AG04449 (cell line): ENCODE results near the gene RLN1.
"Not testable (repeated sequence)": the region's sequence is repeated elsewhere in the genome, so short reads cannot be mapped to it uniquely, and the experiment has no call there.

Experiments
- CTCF ChIA-PET: fragments of 350-600 bp; formaldehyde crosslinking; extraction: SDS; loops from one replicate; lab custom pipeline; 2021; ENCODE audit warnings: antibody characterized with exemption; lab: Yijun Ruan, JAX
- POLR2A ChIA-PET: fragments of 400-600, 350-600 bp; formaldehyde crosslinking; extraction: SDS; loops from one replicate; lab custom pipeline; 2020; ENCODE audit warnings: antibody characterized with exemption, inconsistent platforms; lab: Yijun Ruan, JAX
- DNase-seq: peaks from one replicate; pipeline ENCODE4 v3.0.0-alpha.2; 2010; ENCODE audit warnings: low read depth, low spot score
- H3K4me3 ChIP-seq: 2 replicates; pipeline ENCODE4 v1.5.1; 2011; ENCODE audit warnings: low read depth, mild to moderate bottlenecking, control low read depth, low read length
- TF ChIP-seq, protein P1 (sequence below): IDR thresholded peaks from one replicate; pipeline ENCODE4 v1.5.1; 2011; ENCODE audit warnings: mild to moderate bottlenecking, moderate library complexity, low read length, control low read depth, inconsistent platforms; ENCODE audit not compliant: insufficient read depth; ENCODE audit errors: missing control alignments

The RLN1 gene

GRCh38 chr9:5321058-5321457 lies 18.6 kb downstream of the RLN1 start:
- H3K4me3 ChIP-seq = no peak overlapping the region
- DNase-seq = no peak
- ChIA-PET CTCF (interaction anchor here (0.6 to 2.0 kb wide), 3 partner anchors 21 to 135 kb away, joined by 3 to 6 read pairs (median 4); no protein-coding TSS in a partner anchor), POLR2A (no interaction called here)
- TF ChIP-seq, protein P1, sequence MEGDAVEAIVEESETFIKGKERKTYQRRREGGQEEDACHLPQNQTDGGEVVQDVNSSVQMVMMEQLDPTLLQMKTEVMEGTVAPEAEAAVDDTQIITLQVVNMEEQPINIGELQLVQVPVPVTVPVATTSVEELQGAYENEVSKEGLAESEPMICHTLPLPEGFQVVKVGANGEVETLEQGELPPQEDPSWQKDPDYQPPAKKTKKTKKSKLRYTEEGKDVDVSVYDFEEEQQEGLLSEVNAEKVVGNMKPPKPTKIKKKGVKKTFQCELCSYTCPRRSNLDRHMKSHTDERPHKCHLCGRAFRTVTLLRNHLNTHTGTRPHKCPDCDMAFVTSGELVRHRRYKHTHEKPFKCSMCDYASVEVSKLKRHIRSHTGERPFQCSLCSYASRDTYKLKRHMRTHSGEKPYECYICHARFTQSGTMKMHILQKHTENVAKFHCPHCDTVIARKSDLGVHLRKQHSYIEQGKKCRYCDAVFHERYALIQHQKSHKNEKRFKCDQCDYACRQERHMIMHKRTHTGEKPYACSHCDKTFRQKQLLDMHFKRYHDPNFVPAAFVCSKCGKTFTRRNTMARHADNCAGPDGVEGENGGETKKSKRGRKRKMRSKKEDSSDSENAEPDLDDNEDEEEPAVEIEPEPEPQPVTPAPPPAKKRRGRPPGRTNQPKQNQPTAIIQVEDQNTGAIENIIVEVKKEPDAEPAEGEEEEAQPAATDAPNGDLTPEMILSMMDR = no peak

DNA sequence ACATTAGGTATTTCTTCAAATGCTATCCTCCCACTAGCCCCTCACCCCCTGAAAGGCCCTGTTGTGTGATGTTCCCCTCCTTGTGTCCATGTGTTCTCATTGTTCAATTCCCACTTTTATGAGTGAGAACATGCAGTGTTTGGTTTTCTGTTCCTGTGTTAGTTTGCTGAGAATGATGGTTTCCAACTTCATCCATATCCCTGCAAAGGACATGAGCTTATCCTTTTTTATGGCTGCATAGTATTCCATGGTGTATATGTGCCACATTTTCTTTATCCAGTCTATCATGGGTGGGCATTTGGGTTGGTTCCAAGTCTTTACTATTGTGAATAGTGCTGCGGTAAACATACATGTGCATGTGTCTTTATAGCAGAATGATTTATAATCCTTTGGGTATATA lies 23.3 kb downstream of the RLN1 start:
- DNase-seq, H3K4me3 ChIP-seq, CTCF ChIA-PET, POLR2A ChIA-PET: not testable (repeated sequence)

DNA sequence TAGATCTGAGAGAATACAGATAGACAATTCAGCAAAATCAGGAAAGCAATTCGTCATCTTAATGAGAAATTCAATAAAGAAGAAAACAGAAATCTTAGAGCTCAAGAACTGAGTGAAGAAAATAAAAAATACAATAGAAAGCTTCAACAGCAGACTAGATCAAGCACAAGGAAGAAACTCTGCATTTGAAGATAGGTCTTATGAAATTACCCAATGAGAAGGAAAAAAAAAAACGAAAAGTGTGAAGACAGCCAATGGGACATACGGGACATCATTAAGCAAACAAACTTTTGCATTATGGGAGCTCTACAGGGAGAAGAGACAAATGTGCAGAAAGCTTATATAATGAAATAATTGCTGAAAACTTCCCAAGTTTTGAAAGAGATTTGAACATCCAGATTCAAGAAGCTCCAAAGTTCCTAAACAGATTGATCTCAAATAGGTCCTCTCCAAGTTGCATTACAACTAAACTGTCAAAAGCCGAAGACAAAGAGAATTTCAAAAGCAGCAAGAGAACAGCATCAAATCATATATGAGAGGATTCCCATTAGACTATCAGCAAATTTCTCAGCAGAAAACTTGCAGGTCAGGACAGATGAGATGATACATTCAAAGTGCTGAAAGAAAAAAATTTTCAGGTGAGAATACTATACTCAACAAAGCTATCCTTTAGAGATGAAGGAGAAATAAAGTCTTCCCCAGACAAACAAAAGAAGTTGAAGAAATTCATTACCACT lies 24.3 kb downstream of the RLN1 start:
- no peak for DNase-seq
- ChIA-PET POLR2A (no interaction called here), CTCF (no interaction called here)

DNA sequence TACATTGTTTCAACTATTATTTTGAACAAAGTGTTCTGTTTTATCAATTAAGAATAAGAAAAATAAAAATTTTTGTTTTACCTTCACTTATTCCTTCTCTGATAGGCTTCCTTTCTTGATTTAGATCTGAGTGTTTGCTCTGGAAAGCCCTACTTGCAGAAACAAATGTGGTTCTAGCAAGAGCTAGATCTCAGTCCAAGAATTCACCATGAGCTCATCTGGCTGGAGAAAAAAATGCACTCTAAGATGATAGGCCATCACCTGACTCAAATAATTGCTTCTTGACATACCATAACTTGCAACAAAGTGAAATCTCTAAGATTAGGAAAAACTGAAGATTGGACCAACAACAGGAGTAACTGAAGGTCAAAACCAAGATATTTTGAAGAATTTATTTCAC lies 28.8 kb downstream of the RLN1 start:
- TF ChIP-seq, protein P1 = no peak
- no peak overlapping the region for H3K4me3 ChIP-seq
- ChIA-PET POLR2A (no interaction called here), CTCF (no interaction called here)
- DNase-seq = no peak

More for the DNA sequence above, 24.3 kb downstream of the RLN1 start:
- H3K4me3 ChIP-seq = no peak overlapping the region
- TF ChIP-seq, protein P1 = no peak

DNA sequence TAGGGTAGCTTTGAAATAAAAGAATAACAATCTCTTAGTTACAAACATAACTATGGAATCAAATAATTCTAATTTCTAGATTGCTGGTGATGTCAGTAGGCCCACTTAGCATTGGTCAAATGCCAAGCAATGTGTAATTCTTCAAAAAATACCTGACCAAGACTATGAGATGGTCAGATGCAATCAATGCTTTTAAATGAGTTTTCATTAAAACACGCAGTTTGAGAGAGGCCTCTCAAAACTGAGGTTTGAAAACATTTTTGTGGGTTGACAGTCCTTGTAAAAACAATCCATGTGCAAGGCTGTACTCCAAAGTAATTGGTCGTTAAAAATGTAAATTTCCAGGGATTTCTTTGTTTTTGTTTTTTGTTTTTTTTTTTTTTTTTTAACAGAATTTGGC lies 33.9 kb downstream of the RLN1 start:
- DNase-seq = no peak
- TF ChIP-seq, protein P1 = no peak
- no peak overlapping the region for H3K4me3 ChIP-seq
- POLR2A ChIA-PET = no interaction called here
- CTCF ChIA-PET = no interaction called here

- POLR2A ChIA-PET, DNase-seq, CTCF ChIA-PET, H3K4me3 ChIP-seq: not testable (repeated sequence)
These were observed 35.6 kb downstream of the RLN1 start, which contains the start of gene RLN2 for GRCh38 chr9:5303840-5304795. Gene RLN2 (minus strand): TSS chr9:5304716. CDS start chr9:5304580, 136 bp downstream.

GRCh38 chr9:5301544-5301943 lies 38.1 kb downstream of the RLN1 start:
- POLR2A ChIA-PET = no interaction called here
- CTCF ChIA-PET = no interaction called here
- DNase-seq = no peak
- no peak overlapping the region for H3K4me3 ChIP-seq
- TF ChIP-seq, protein P1 = no peak
